Fibroblast of skin of right quadriceps (primary cell): ENCODE measurements around the gene XYLT1.

Experiments
- DNase-seq: peaks from one replicate; pipeline ENCODE4 v3.0.0-alpha.2; 2013

The XYLT1 gene

GRCh38 chr16:17076092-17076754 is 394.5 kb downstream of the XYLT1 start:
- no peak for DNase-seq

GRCh38 chr16:17072104-17072503 is 398.7 kb downstream of the XYLT1 start:
- no peak for DNase-seq

GRCh38 chr16:17070882-17071592 is 399.7 kb downstream of the XYLT1 start:
- DNase-seq, result peak; percentile 31

GRCh38 chr16:17069681-17070080 is 401.1 kb downstream of the XYLT1 start:
- no peak for DNase-seq

- DNase-seq, result no peak
Measured at GRCh38 chr16:17068524-17068923, 402.2 kb downstream of the XYLT1 start.

- DNase-seq, result no peak
Measured at GRCh38 chr16:17067882-17068281, 402.9 kb downstream of the XYLT1 start.

- DNase-seq, result no peak
Measured at GRCh38 chr16:17063201-17064139, 407.3 kb downstream of the XYLT1 start.

- DNase-seq, result no peak
Measured at GRCh38 chr16:17062676-17063075, 408.1 kb downstream of the XYLT1 start.

- no peak for DNase-seq
Measured at GRCh38 chr16:17061326-17061725, 409.4 kb downstream of the XYLT1 start.

- DNase-seq, result no peak
Measured at GRCh38 chr16:17058471-17058870, 412.3 kb downstream of the XYLT1 start.

GRCh38 chr16:17056666-17057065 is 414.1 kb downstream of the XYLT1 start:
- DNase-seq, result no peak

- no peak for DNase-seq
Measured at GRCh38 chr16:17053536-17054160, 417.1 kb downstream of the XYLT1 start.
